HCT116 (cell line): ENCODE data around the gene LRP1.

Experiments
- CEBPB ChIP-seq: IDR thresholded peaks from 2 replicates; pipeline ENCODE4 v1.6.1; 2012; ENCODE audit warnings: low read depth
- EZH2 ChIP-seq: fragments of 200-600 bp; sonication (generic); IDR thresholded peaks from 2 replicates; pipeline ENCODE4 v1.6.1; 2017; ENCODE audit warnings: antibody characterized with exemption, mixed run types
- FOSL1 ChIP-seq: IDR thresholded peaks from 2 replicates; pipeline ENCODE4 v1.6.1; 2012; ENCODE audit warnings: low read depth
- JUND ChIP-seq: IDR thresholded peaks from 2 replicates; pipeline ENCODE4 v1.6.1; 2012
- POLR2A ChIP-seq: IDR thresholded peaks from 2 replicates; pipeline ENCODE4 v1.7.0; 2011; ENCODE audit warnings: borderline replicate concordance; ENCODE audit not compliant: insufficient read depth, insufficient read length; ENCODE audit errors: extremely low read depth
- POLR2AphosphoS5 ChIP-seq: IDR thresholded peaks from 2 replicates; pipeline ENCODE4 v1.6.1; 2011; ENCODE audit warnings: mild to moderate bottlenecking, low read depth, low read length, moderate library complexity
- RAD21 ChIP-seq: IDR thresholded peaks from 2 replicates; pipeline ENCODE4 v1.6.1; 2012; ENCODE audit warnings: low read depth, mild to moderate bottlenecking
- SP1 ChIP-seq: IDR thresholded peaks from 2 replicates; pipeline ENCODE4 v1.6.1; 2012; ENCODE audit warnings: low read depth
- TCF7L2 ChIP-seq: IDR thresholded peaks from 2 replicates; pipeline ENCODE4 v1.7.0; 2011; ENCODE audit warnings: borderline replicate concordance, inconsistent platforms; ENCODE audit not compliant: insufficient read depth, insufficient read length; ENCODE audit errors: extremely low read depth
- TF ChIP-seq, protein P1 (sequence below), 3 experiments: fragments of 200-600 bp in 1 of 3; sonication (generic) in 1 of 3; IDR thresholded peaks in 2 of 3; conservative IDR thresholded peaks in 1 of 3; 2 replicates each; pipeline ENCODE4 v1.5.1; 2012 to 2017; ENCODE audit warnings: low read depth in 2 of 3, low read length in 2 of 3, antibody characterized with exemption in 1 of 3, borderline replicate concordance in 1 of 3, control low read depth in 1 of 3, mild to moderate bottlenecking in 1 of 3, mixed read lengths in 1 of 3, mixed run types in 1 of 3, moderate library complexity in 1 of 3; ENCODE audit not compliant: insufficient read depth in 1 of 3
- TF ChIP-seq, protein P2 (sequence below): IDR thresholded peaks from 2 replicates; pipeline ENCODE4 v1.6.1; 2012; ENCODE audit warnings: low read depth

DNA sequence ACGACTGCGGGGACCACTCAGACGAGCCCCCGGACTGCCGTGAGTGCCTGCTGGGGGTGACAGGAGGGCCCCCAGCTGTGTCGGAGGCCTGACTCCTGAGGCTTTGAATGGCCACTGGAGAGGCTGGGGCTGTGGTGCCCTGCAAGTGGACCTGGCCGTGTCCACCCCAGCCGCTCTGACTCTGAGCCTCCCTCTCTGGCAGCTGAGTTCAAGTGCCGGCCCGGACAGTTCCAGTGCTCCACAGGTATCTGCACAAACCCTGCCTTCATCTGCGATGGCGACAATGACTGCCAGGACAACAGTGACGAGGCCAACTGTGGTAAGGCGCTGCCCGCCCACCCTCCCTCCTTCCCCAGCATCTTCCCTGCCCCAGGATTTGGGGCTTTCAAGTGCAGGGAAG is 72.2 kb downstream of the LRP1 start:
- TF ChIP-seq, protein P1, sequence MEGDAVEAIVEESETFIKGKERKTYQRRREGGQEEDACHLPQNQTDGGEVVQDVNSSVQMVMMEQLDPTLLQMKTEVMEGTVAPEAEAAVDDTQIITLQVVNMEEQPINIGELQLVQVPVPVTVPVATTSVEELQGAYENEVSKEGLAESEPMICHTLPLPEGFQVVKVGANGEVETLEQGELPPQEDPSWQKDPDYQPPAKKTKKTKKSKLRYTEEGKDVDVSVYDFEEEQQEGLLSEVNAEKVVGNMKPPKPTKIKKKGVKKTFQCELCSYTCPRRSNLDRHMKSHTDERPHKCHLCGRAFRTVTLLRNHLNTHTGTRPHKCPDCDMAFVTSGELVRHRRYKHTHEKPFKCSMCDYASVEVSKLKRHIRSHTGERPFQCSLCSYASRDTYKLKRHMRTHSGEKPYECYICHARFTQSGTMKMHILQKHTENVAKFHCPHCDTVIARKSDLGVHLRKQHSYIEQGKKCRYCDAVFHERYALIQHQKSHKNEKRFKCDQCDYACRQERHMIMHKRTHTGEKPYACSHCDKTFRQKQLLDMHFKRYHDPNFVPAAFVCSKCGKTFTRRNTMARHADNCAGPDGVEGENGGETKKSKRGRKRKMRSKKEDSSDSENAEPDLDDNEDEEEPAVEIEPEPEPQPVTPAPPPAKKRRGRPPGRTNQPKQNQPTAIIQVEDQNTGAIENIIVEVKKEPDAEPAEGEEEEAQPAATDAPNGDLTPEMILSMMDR (IDR thresholded peaks at IDR 0.05 in 2 of 3, conservative IDR thresholded peaks at IDR 0.05 in 1 of 3; ENCODE audit: borderline replicate concordance in 1 of 3, insufficient read depth in 1 of 3, low read depth in 2 of 3, low read length in 2 of 3), result no peak
- TF ChIP-seq POLR2AphosphoS5, result no peak
- TF ChIP-seq POLR2A, result no peak
- TF ChIP-seq, protein P2, sequence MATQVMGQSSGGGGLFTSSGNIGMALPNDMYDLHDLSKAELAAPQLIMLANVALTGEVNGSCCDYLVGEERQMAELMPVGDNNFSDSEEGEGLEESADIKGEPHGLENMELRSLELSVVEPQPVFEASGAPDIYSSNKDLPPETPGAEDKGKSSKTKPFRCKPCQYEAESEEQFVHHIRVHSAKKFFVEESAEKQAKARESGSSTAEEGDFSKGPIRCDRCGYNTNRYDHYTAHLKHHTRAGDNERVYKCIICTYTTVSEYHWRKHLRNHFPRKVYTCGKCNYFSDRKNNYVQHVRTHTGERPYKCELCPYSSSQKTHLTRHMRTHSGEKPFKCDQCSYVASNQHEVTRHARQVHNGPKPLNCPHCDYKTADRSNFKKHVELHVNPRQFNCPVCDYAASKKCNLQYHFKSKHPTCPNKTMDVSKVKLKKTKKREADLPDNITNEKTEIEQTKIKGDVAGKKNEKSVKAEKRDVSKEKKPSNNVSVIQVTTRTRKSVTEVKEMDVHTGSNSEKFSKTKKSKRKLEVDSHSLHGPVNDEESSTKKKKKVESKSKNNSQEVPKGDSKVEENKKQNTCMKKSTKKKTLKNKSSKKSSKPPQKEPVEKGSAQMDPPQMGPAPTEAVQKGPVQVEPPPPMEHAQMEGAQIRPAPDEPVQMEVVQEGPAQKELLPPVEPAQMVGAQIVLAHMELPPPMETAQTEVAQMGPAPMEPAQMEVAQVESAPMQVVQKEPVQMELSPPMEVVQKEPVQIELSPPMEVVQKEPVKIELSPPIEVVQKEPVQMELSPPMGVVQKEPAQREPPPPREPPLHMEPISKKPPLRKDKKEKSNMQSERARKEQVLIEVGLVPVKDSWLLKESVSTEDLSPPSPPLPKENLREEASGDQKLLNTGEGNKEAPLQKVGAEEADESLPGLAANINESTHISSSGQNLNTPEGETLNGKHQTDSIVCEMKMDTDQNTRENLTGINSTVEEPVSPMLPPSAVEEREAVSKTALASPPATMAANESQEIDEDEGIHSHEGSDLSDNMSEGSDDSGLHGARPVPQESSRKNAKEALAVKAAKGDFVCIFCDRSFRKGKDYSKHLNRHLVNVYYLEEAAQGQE, result no peak
- TF ChIP-seq TCF7L2, result no peak
- no peak for TF ChIP-seq CEBPB
- TF ChIP-seq FOSL1, result no peak
- TF ChIP-seq EZH2, result no peak
- no peak for TF ChIP-seq JUND
- no peak for TF ChIP-seq RAD21
- no peak for TF ChIP-seq SP1
